Neural progenitor cell (in vitro differentiated cells): Measurements from ENCODE around the gene BPIFB2. TPM values are rescaled to one million over a fixed set of nuclear protein-coding genes. Genes with fewer than 3 reads are reported as not detected.

Experiments
- DNase-seq: peaks from one replicate; pipeline ENCODE4 v3.0.0-alpha.2; 2016; ENCODE audit warnings: low spot score
- H2AFZ ChIP-seq: fragments of 200-600 bp; sonication (generic); replicated peaks from 2 replicates; pipeline ENCODE4 v1.6.1; 2016; ENCODE audit warnings: antibody characterized with exemption
- H3F3A ChIP-seq: fragments of 200-600 bp; sonication (generic); 2 replicates; pipeline ENCODE4 v1.6.1; 2016; ENCODE audit warnings: antibody characterized with exemption, low read depth
- H3K27ac ChIP-seq: fragments of 200-600 bp; sonication (generic); 2 replicates; pipeline ENCODE4 v1.5.1; 2016; ENCODE audit warnings: mild to moderate bottlenecking
- H3K27me3 ChIP-seq: fragments of 200-600 bp; sonication (generic); 2 replicates; pipeline ENCODE4 v1.6.1; 2016; ENCODE audit warnings: mild to moderate bottlenecking, moderate library complexity
- H3K36me3 ChIP-seq: fragments of 200-600 bp; sonication (generic); 2 replicates; pipeline ENCODE4 v1.5.1; 2016
- H3K4me1 ChIP-seq: fragments of 200-600 bp; sonication (generic); 2 replicates; pipeline ENCODE4 v1.6.1; 2016; ENCODE audit warnings: mixed run types
- H3K4me2 ChIP-seq: fragments of 200-600 bp; sonication (generic); 2 replicates; pipeline ENCODE4 v1.6.1; 2016
- H3K4me3 ChIP-seq: fragments of 200-600 bp; sonication (generic); 2 replicates; pipeline ENCODE4 v1.5.1; 2016
- H3K79me2 ChIP-seq: fragments of 200-600 bp; sonication (generic); 2 replicates; pipeline ENCODE4 v1.6.1; 2016; ENCODE audit warnings: low read depth
- H3K9ac ChIP-seq: fragments of 200-600 bp; sonication (generic); 2 replicates; pipeline ENCODE4 v1.6.1; 2016
- H3K9me3 ChIP-seq: fragments of 200-600 bp; sonication (generic); 2 replicates; pipeline ENCODE4 v1.5.1; 2016; ENCODE audit warnings: low read depth
- H4K20me1 ChIP-seq: fragments of 200-600 bp; sonication (generic); 2 replicates; pipeline ENCODE4 v1.6.1; 2016; ENCODE audit warnings: low read depth
- H3K27ac Mint-ChIP-seq: 3 replicates; pipeline ENCODE4 v1.8.0; 2021; ENCODE audit warnings: mixed read lengths
- H3K27me3 Mint-ChIP-seq: 2 replicates; pipeline ENCODE4 v1.8.0; 2022; ENCODE audit warnings: low read depth, mild to moderate bottlenecking, inconsistent platforms, moderate library complexity, mixed read lengths; ENCODE audit not compliant: insufficient read depth
- H3K36me3 Mint-ChIP-seq: 3 replicates; pipeline ENCODE4 v1.8.0; 2021; ENCODE audit warnings: mixed read lengths
- H3K4me1 Mint-ChIP-seq: 3 replicates; pipeline ENCODE4 v1.8.0; 2021; ENCODE audit warnings: mixed read lengths
- H3K4me3 Mint-ChIP-seq: 3 replicates; pipeline ENCODE4 v1.8.0; 2021; ENCODE audit warnings: mild to moderate bottlenecking, moderate library complexity, mixed read lengths
- H3K9me3 Mint-ChIP-seq: 3 replicates; pipeline ENCODE4 v1.8.0; 2020; ENCODE audit warnings: mixed read lengths
- CTCF ChIP-seq: fragments of 200-600 bp; sonication (generic); IDR thresholded peaks from 2 replicates; pipeline ENCODE4 v1.5.1; 2017; ENCODE audit warnings: antibody characterized with exemption, mild to moderate bottlenecking
- EZH2 ChIP-seq: fragments of 200-600 bp; sonication (generic); IDR thresholded peaks from 2 replicates; pipeline ENCODE4 v1.6.1; 2017; ENCODE audit warnings: antibody characterized with exemption, mild to moderate bottlenecking, moderate library complexity
- EZH2phosphoT487 ChIP-seq: fragments of 200-600 bp; sonication (generic); IDR thresholded peaks from 2 replicates; pipeline ENCODE4 v1.6.1; 2017; ENCODE audit warnings: antibody characterized with exemption
- total RNA-seq: library from RNA; depleted of rRNA; stranded (reverse); fragments of >200 nt; gene quantifications from 2 replicates; pipeline ENCODE4 v1.2.3, GENCODE V29; 2015; ENCODE audit warnings: low replicate concordance

The BPIFB2 gene
- total RNA-seq, 1 donor from 2014 or later = not detected

- H3K79me2 ChIP-seq = no peaks in the 10 kb centered on the region
- H3K27me3 ChIP-seq = no peaks in the 10 kb centered on the region
- no peak within 1 kb of the TSS for H3K4me2 ChIP-seq
- no peak within 1 kb of the TSS for H3K27ac Mint-ChIP-seq
- no peaks in the 10 kb centered on the region for H3K36me3 ChIP-seq
- H3K27me3 Mint-ChIP-seq = peaks cover 18% of the 10 kb centered on the region
- H3F3A ChIP-seq = no peaks in the 10 kb centered on the region
- peaks cover 2% of the 10 kb centered on the region for H3K9me3 Mint-ChIP-seq
- H3K4me1 ChIP-seq = no peaks in the 10 kb centered on the region
- no peaks in the 10 kb centered on the region for H4K20me1 ChIP-seq
- no peak for TF ChIP-seq EZH2
- TF ChIP-seq CTCF = no peak
- no peak for TF ChIP-seq EZH2phosphoT487
- H3K9me3 ChIP-seq = no peaks in the 10 kb centered on the region
- no peak within 1 kb of the TSS for H3K4me3 ChIP-seq
- H3K27ac ChIP-seq = no peak within 1 kb of the TSS
- H2AFZ ChIP-seq = no peak within 1 kb of the TSS
- H3K4me1 Mint-ChIP-seq = peaks cover 14% of the 10 kb centered on the region
- H3K36me3 Mint-ChIP-seq = no peaks in the 10 kb centered on the region
- no peak for DNase-seq
- no peak within 1 kb of the TSS for H3K9ac ChIP-seq
- no peak within 1 kb of the TSS for H3K4me3 Mint-ChIP-seq
Observed at GRCh38 chr20:33004141-33004751, 3.3 kb upstream of the BPIFB2 start, which contains the start of gene SUN5. SUN5 (minus strand) TSS chr20:33004433; CDS start chr20:33004340, 93 bp downstream.

- no peaks in the 10 kb centered on the region for H4K20me1 ChIP-seq
- no peak overlapping the region for H3K4me2 ChIP-seq
- no peaks in the 10 kb centered on the region for H3K36me3 ChIP-seq
- no peaks in the 10 kb centered on the region for H3F3A ChIP-seq
- H3K9me3 ChIP-seq = no peaks in the 10 kb centered on the region
- peaks cover 19% of the 10 kb centered on the region for H3K4me1 Mint-ChIP-seq
- no peak overlapping the region for H3K27ac ChIP-seq
- H3K36me3 Mint-ChIP-seq = no peaks in the 10 kb centered on the region
- no peaks in the 10 kb centered on the region for H3K27me3 ChIP-seq
- no peak overlapping the region for H3K27ac Mint-ChIP-seq
- no peaks in the 10 kb centered on the region for H3K79me2 ChIP-seq
- H3K9me3 Mint-ChIP-seq = peaks cover 2% of the 10 kb centered on the region
- DNase-seq = peak; percentile 45
- no peak overlapping the region for H2AFZ ChIP-seq
- no peak overlapping the region for H3K4me3 Mint-ChIP-seq
- TF ChIP-seq EZH2phosphoT487 = no peak
- peak; percentile 77 for TF ChIP-seq CTCF
- H3K4me3 ChIP-seq = no peak overlapping the region
- no peak overlapping the region for H3K9ac ChIP-seq
- H3K27me3 Mint-ChIP-seq = peaks cover 18% of the 10 kb centered on the region
- no peaks in the 10 kb centered on the region for H3K4me1 ChIP-seq
Observed at GRCh38 chr20:33005132-33005566, 2.4 kb upstream of the BPIFB2 start.

GRCh38 chr20:33005908-33006775 lies 1.4 kb upstream of the BPIFB2 start:
- H3K27ac ChIP-seq = no peak overlapping the region
- no peaks in the 10 kb centered on the region for H3K4me1 ChIP-seq
- H4K20me1 ChIP-seq = no peaks in the 10 kb centered on the region
- TF ChIP-seq CTCF (no peak), EZH2 (no peak), EZH2phosphoT487 (no peak)
- H3K4me3 ChIP-seq = no peak overlapping the region
- no peaks in the 10 kb centered on the region for H3K36me3 ChIP-seq
- DNase-seq = no peak
- H3K4me1 Mint-ChIP-seq = peaks cover 21% of the 10 kb centered on the region
- H3K27me3 ChIP-seq = no peaks in the 10 kb centered on the region
- H3K4me2 ChIP-seq = no peak overlapping the region
- H3K4me3 Mint-ChIP-seq = no peak overlapping the region
- no peaks in the 10 kb centered on the region for H3K79me2 ChIP-seq
- peaks cover 21% of the 10 kb centered on the region for H3K27me3 Mint-ChIP-seq
- H3K27ac Mint-ChIP-seq = no peak overlapping the region
- H2AFZ ChIP-seq = no peak overlapping the region
- H3K9me3 Mint-ChIP-seq = peaks cover 2% of the 10 kb centered on the region
- H3K9me3 ChIP-seq = no peaks in the 10 kb centered on the region
- no peaks in the 10 kb centered on the region for H3K36me3 Mint-ChIP-seq
- H3K9ac ChIP-seq = no peak overlapping the region
- H3F3A ChIP-seq = no peaks in the 10 kb centered on the region
